ENCODE measurements around the gene CHCHD3.
"Not testable (repeated sequence)": the region's sequence is repeated elsewhere in the genome, so short reads cannot be mapped to it uniquely, and the experiment has no call there.

Gene CHCHD3

DNA sequence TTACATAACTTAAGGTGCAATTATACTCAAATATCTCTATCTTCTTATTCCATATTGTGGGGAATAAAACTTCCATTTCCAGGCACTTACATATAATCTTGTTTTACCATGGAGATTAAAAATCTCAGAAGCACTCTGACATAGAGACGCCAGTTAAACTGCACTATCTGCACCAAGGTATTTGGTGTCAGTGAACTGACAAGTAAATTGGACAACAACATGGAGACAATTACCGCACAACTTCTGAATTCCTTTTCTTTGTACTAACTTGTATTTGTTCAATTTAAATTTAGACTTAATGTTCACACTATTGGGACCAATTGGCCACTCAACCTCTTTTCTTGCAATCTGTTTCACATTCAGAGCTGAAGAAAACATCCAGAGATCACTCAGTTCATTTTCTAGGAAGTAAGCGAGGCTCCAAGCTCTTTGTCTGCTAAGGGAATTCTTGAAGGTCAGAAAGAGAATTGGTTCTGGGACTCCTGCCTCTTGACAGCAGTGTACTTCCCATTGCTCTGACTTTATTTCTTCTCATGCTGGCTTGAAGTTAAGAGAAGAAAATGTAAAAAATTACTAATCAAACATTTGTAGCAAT, 184.7 kb downstream of the CHCHD3 start:
- H3K27me3 ChIP-seq (ENCODE audit: control insufficient read depth, insufficient read depth, low read length), result no peaks in the 10 kb centered on the region
- no CpG with 5 or more reads among the region's 3 CpGs for WGBS (ENCODE audit: insufficient coverage, insufficient read length)
- H3K4me1 ChIP-seq (ENCODE audit: control insufficient read depth, insufficient read depth, low read length), result no peaks in the 10 kb centered on the region
- DNase-seq (ENCODE audit: low read depth, low spot score), result no peak
- no peaks in the 10 kb centered on the region for H3K9me3 ChIP-seq (ENCODE audit: control insufficient read depth, insufficient read depth, low read length)
- peaks cover 2% of the 10 kb centered on the region; the same call in 1 of the 2 replicates for H3K36me3 ChIP-seq (ENCODE audit: control insufficient read depth, insufficient read depth, low read length)
- no peak overlapping the region for H3K27ac ChIP-seq (ENCODE audit: low read length)
- H3K4me3 ChIP-seq (ENCODE audit: low read length), result no peak overlapping the region

DNA sequence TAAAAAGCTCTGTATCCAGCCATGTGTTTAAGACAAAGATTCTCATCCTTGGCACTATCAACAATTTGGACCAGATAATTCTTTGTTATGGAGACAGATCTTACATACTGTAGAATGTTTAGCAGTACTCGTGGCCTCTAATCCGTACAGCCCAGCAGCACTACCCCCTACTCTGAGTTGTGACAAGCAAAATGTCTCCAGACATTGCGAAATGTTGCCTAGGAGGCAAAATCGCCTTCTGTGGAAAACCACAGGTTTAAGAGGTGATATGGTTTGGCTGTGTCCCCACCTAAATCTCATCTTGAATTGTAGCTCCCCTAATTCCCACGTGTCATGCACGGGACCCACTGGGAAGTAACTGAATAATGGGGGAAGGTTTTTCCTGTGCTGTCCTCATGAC, 186.7 kb downstream of the CHCHD3 start:
- Histone ChIP-seq H3K4me3 (ENCODE audit: low read length) (no peak overlapping the region), H3K4me1 (ENCODE audit: control insufficient read depth, insufficient read depth, low read length) (no peaks in the 10 kb centered on the region), H3K27ac (ENCODE audit: low read length) (no peak overlapping the region), H3K9me3 (ENCODE audit: control insufficient read depth, insufficient read depth, low read length) (no peaks in the 10 kb centered on the region), H3K27me3 (ENCODE audit: control insufficient read depth, insufficient read depth, low read length) (no peaks in the 10 kb centered on the region), H3K36me3 (ENCODE audit: control insufficient read depth, insufficient read depth, low read length) (peaks cover 2% of the 10 kb centered on the region; the same call in 1 of the 2 replicates)
- no CpG with 5 or more reads among the region's 6 CpGs for WGBS (ENCODE audit: insufficient coverage, insufficient read length)
- DNase-seq (ENCODE audit: low read depth, low spot score), result no peak

DNA sequence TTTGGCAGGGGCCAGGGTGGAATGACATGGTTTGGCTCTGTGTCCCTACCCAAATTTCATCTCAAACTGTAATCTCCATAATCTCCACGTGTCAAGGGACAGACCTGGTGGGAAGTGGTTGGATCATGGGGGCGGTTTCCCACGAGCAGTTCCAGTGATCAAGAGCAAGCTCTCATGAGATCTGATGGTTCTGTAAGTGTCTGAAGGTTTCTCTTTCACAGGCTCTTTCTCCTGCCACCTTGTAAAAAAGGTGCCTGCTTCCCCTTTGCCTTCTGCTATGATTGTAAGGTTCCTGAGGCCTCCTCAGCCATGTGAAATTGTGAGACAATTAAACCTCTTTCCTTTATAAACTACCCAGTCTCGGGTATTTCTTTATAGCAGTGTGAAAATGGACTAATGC, 188.3 kb downstream of the CHCHD3 start:
- no peak for DNase-seq (ENCODE audit: low read depth, low spot score)
- no CpG with 5 or more reads among the region's 4 CpGs for WGBS (ENCODE audit: insufficient coverage, insufficient read length)
- Histone ChIP-seq H3K4me1 (ENCODE audit: control insufficient read depth, insufficient read depth, low read length) (no peaks in the 10 kb centered on the region), H3K4me3 (ENCODE audit: low read length) (no peak overlapping the region), H3K27ac (ENCODE audit: low read length) (no peak overlapping the region), H3K9me3 (ENCODE audit: control insufficient read depth, insufficient read depth, low read length) (no peaks in the 10 kb centered on the region), H3K36me3 (ENCODE audit: control insufficient read depth, insufficient read depth, low read length) (peaks cover 2% of the 10 kb centered on the region; the same call in 1 of the 2 replicates), H3K27me3 (ENCODE audit: control insufficient read depth, insufficient read depth, low read length) (no peaks in the 10 kb centered on the region)

DNA sequence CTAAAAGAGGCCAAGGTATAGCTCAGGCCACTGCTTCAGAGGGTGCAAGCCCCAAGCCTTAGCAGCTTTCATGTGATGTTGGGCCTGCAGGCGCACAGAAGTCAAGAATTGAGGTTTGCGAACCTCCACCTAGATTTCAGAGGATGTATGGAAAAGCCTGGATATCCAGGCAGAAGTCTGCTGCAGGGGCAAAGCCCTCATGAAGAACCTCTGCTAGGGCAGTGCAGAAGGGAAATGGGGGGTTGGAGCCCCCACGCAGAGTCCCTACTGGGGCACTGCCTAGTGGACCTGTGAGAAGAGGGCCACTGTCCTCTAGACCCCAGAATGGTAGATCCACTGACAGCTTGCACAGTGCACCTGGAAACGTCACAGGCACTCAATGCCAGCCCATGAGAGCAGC, 189.1 kb downstream of the CHCHD3 start:
- not testable (repeated sequence) for H3K27ac ChIP-seq (ENCODE audit: low read length); DNase-seq (ENCODE audit: low read depth, low spot score); H3K27me3 ChIP-seq (ENCODE audit: control insufficient read depth, insufficient read depth, low read length); H3K9me3 ChIP-seq (ENCODE audit: control insufficient read depth, insufficient read depth, low read length); H3K36me3 ChIP-seq (ENCODE audit: control insufficient read depth, insufficient read depth, low read length); H3K4me1 ChIP-seq (ENCODE audit: control insufficient read depth, insufficient read depth, low read length); H3K4me3 ChIP-seq (ENCODE audit: low read length)
- WGBS (ENCODE audit: insufficient coverage, insufficient read length), result no CpG with 5 or more reads among the region's 4 CpGs

DNA sequence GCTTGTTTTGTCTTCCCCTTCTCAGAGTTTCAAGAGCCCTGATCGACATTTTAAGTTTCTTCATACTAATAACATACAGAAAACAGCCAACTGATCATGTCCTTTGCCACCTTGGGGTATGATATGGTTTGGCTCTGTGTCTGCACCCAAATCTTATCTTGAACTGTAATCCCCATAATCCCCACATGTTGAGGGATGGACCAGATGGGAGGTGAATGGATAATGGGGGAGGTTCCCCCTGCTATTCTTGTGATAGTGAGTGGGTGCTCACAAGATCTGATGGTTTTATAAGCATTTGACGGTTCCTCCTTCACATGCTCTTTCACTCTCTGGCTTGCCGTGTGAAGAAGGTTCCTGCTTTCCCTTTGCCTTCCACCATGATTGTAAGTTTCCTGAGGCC, 190.3 kb downstream of the CHCHD3 start:
- WGBS (ENCODE audit: insufficient coverage, insufficient read length), result no CpG with 5 or more reads among the region's 3 CpGs

DNA sequence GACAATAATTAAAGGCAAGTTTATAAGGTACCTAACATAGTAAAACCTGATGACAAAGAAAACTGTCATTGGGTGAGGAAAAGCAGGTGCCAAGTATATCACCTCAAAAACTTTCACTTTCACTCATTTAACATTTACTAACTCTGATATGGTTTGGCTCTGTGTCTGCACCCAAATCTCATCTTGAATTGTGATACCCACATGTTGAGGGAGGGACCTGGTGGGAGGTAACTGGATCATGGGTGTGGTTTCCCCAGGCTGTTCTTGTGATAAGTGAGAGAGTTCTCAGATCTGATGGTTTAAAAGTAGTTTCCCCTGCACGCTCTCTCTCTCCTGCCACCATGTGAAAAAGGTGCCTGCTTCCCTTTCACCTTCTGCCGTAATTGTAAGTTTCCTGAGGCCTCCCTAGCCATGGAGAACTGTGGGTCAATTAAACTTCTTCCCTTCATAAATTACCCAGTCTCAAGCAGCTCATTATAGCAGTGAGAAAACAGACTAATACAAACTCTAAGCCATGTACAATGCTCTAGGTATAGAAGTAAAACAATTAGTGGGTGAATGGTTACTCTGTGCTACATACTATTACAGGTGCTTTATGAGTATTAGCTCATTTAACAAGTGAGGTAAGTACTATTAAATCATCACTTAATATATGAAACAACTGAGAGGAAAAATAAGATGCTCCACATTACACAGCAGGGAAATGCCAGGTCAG, 199.0 kb downstream of the CHCHD3 start:
- H3K27ac ChIP-seq (ENCODE audit: low read length), result no peak overlapping the region
- no peaks in the 10 kb centered on the region for H3K36me3 ChIP-seq (ENCODE audit: control insufficient read depth, insufficient read depth, low read length)
- H3K27me3 ChIP-seq (ENCODE audit: control insufficient read depth, insufficient read depth, low read length), result no peaks in the 10 kb centered on the region
- no peaks in the 10 kb centered on the region for H3K9me3 ChIP-seq (ENCODE audit: control insufficient read depth, insufficient read depth, low read length)
- no peak for DNase-seq (ENCODE audit: low read depth, low spot score)
- H3K4me3 ChIP-seq (ENCODE audit: low read length), result no peak overlapping the region
- peaks cover 2% of the 10 kb centered on the region; the same call in 1 of the 2 replicates for H3K4me1 ChIP-seq (ENCODE audit: control insufficient read depth, insufficient read depth, low read length)
- no CpG with 5 or more reads among the region's 2 CpGs for WGBS (ENCODE audit: insufficient coverage, insufficient read length)

More for the DNA sequence above, 190.3 kb downstream of the CHCHD3 start:
- H3K4me1 ChIP-seq (ENCODE audit: control insufficient read depth, insufficient read depth, low read length), result no peaks in the 10 kb centered on the region
- H3K36me3 ChIP-seq (ENCODE audit: control insufficient read depth, insufficient read depth, low read length), result peaks cover 2% of the 10 kb centered on the region; the same call in 1 of the 2 replicates
- no peaks in the 10 kb centered on the region for H3K27me3 ChIP-seq (ENCODE audit: control insufficient read depth, insufficient read depth, low read length)
- H3K27ac ChIP-seq (ENCODE audit: low read length), result no peak overlapping the region
- DNase-seq (ENCODE audit: low read depth, low spot score), result no peak
- no peaks in the 10 kb centered on the region for H3K9me3 ChIP-seq (ENCODE audit: control insufficient read depth, insufficient read depth, low read length)
- no peak overlapping the region for H3K4me3 ChIP-seq (ENCODE audit: low read length)

DNA sequence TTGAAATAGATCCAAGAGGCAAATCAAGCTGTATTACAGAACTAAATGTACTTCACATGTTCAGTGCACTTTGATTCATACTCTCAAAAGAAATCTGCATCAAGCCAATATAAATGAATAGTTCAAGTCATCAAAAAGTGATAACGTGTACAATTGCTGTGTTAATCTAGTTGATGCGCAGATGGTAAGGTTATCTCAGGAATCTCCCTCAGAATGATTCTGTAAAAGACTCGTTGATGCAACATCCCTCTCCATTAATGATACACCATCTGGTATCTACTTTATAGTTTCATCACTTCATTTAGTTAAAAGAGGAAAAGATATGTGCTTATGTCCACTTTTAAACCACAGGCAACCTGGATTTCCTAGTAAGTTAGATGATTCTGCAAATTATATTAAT, 200.6 kb downstream of the CHCHD3 start:
- no peak for DNase-seq (ENCODE audit: low read depth, low spot score)
- no CpG with 5 or more reads among the region's 3 CpGs for WGBS (ENCODE audit: insufficient coverage, insufficient read length)

DNA sequence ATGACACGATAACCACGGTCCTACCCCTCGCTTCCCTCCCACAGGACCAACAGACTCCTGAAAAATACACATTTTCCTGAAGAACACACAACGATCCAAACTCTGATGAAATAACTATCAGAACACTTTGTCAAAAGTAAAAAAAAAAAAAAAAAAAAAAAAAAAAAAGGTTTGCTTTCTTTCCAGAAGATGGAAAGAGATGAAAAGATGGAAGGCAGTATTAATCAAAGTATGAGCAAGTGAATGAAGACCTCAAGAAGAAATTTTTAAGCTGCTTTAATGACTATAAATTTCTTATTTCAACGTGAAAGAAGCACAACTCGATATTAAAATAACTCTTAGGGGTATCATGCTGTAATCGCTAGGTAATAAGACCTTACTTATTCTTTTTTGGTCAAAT, 202.3 kb downstream of the CHCHD3 start:
- no peaks in the 10 kb centered on the region for H3K27me3 ChIP-seq (ENCODE audit: control insufficient read depth, insufficient read depth, low read length)
- no peak overlapping the region for H3K27ac ChIP-seq (ENCODE audit: low read length)
- H3K4me1 ChIP-seq (ENCODE audit: control insufficient read depth, insufficient read depth, low read length), result peaks cover 2% of the 10 kb centered on the region; the same call in 1 of the 2 replicates
- no CpG with 5 or more reads among the region's 7 CpGs for WGBS (ENCODE audit: insufficient coverage, insufficient read length)
- H3K9me3 ChIP-seq (ENCODE audit: control insufficient read depth, insufficient read depth, low read length), result no peaks in the 10 kb centered on the region
- H3K36me3 ChIP-seq (ENCODE audit: control insufficient read depth, insufficient read depth, low read length), result no peaks in the 10 kb centered on the region
- H3K4me3 ChIP-seq (ENCODE audit: low read length), result no peak overlapping the region
- DNase-seq (ENCODE audit: low read depth, low spot score), result no peak

More for the DNA sequence above, 200.6 kb downstream of the CHCHD3 start:
- H3K36me3 ChIP-seq (ENCODE audit: control insufficient read depth, insufficient read depth, low read length), result no peaks in the 10 kb centered on the region
- no peak overlapping the region for H3K4me3 ChIP-seq (ENCODE audit: low read length)
- no peaks in the 10 kb centered on the region for H3K27me3 ChIP-seq (ENCODE audit: control insufficient read depth, insufficient read depth, low read length)
- H3K9me3 ChIP-seq (ENCODE audit: control insufficient read depth, insufficient read depth, low read length), result no peaks in the 10 kb centered on the region
- no peak overlapping the region for H3K27ac ChIP-seq (ENCODE audit: low read length)
- peaks cover 2% of the 10 kb centered on the region; the same call in 1 of the 2 replicates for H3K4me1 ChIP-seq (ENCODE audit: control insufficient read depth, insufficient read depth, low read length)

DNA sequence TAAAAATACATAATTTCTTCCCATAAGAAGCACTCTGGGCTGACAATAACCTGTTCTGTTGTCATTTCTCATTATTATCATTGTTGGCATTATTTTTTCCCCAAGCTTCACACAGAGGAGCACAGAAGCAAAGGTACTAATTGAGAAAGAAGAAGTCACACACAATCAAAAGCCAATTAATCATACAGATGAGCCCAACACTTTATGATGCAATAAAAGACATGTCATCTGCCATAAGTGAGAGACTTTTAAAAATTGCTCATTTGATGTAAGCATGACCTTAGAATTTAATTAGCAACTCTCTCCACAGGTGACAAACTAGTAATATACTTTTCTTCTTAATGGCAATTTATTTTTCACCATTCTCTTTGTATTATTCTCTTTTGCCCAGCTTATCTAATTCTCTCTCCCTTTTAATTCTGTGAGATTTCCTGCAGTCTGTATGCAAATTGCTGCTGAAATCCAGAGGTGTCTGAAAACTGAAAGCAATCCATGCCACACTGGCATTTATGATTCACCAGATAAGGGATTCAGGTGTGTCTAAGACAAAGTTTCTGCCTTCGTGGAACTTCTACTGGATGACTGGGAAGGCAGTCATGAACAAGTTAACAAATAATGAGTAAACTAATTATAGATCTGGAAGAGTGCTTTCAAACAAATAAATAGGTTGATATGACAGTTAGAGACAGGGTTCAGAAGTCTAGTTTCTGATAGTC, 203.5 kb downstream of the CHCHD3 start:
- Histone ChIP-seq H3K27me3 (ENCODE audit: control insufficient read depth, insufficient read depth, low read length) (no peaks in the 10 kb centered on the region), H3K9me3 (ENCODE audit: control insufficient read depth, insufficient read depth, low read length) (no peaks in the 10 kb centered on the region), H3K36me3 (ENCODE audit: control insufficient read depth, insufficient read depth, low read length) (no peaks in the 10 kb centered on the region), H3K4me1 (ENCODE audit: control insufficient read depth, insufficient read depth, low read length) (peaks cover 2% of the 10 kb centered on the region; the same call in 1 of the 2 replicates), H3K27ac (ENCODE audit: low read length) (no peak overlapping the region), H3K4me3 (ENCODE audit: low read length) (no peak overlapping the region)
- no CpG with 5 or more reads among the region's 1 CpG for WGBS (ENCODE audit: insufficient coverage, insufficient read length)
- DNase-seq (ENCODE audit: low read depth, low spot score), result no peak

DNA sequence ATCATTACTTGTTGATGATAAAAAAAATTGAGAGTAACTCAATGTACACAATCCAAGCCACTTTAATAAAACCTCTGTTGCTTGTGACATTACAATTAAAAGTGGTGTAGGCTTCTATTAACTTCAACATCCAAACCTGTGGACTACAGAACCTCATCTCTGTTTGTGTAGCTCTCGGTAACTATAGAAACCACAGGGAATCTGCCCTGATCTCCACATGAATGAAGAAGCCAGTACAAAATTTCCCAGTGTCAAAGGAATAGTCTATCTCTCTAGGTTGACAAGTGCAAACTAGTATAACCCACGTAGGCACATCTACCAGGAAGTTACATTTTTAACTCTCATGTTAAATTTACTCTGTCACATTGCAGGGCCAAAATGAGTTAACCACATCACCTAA, 204.3 kb downstream of the CHCHD3 start:
- Histone ChIP-seq H3K4me3 (ENCODE audit: low read length) (no peak overlapping the region), H3K4me1 (ENCODE audit: control insufficient read depth, insufficient read depth, low read length) (peaks cover 2% of the 10 kb centered on the region; the same call in 1 of the 2 replicates), H3K9me3 (ENCODE audit: control insufficient read depth, insufficient read depth, low read length) (no peaks in the 10 kb centered on the region), H3K27ac (ENCODE audit: low read length) (no peak overlapping the region), H3K27me3 (ENCODE audit: control insufficient read depth, insufficient read depth, low read length) (no peaks in the 10 kb centered on the region), H3K36me3 (ENCODE audit: control insufficient read depth, insufficient read depth, low read length) (no peaks in the 10 kb centered on the region)
- no CpG with 5 or more reads among the region's 2 CpGs for WGBS (ENCODE audit: insufficient coverage, insufficient read length)
- peak; percentile 11 for DNase-seq (ENCODE audit: low read depth, low spot score)

All from iPS DF 6.9 (cell line).